Measurements from ENCODE around the gene BCAR1. TPM values are rescaled to one million over a fixed set of nuclear protein-coding genes. Genes with fewer than 3 reads are reported as not detected.
"Not testable (repeated sequence)": the region's sequence is repeated elsewhere in the genome, so short reads cannot be mapped to it uniquely, and the experiment has no call there.

Gene BCAR1
- total and polyA plus RNA-seq, 2 experiments from 2014 or later = 37.9 to 140 TPM

- H3K27me3 ChIP-seq (ENCODE audit: insufficient read depth) = no peaks in the 10 kb centered on the region
- H3K27ac ChIP-seq (ENCODE audit: low read depth) = no peak within 1 kb of the TSS
- H3K36me3 Mint-ChIP-seq (ENCODE audit: low read depth) = no peaks in the 10 kb centered on the region
- no peak for DNase-seq (ENCODE audit: low spot score)
- H3K4me1 ChIP-seq (ENCODE audit: insufficient read depth) = no peaks in the 10 kb centered on the region
- no peak within 1 kb of the TSS for H3K4me2 ChIP-seq
- H3K27me3 Mint-ChIP-seq (ENCODE audit: insufficient read depth, low read depth, poor library complexity) = peaks cover 10% of the 10 kb centered on the region
- H2AFZ ChIP-seq = peak within 1 kb of the TSS; percentile 28; the same call in 1 of the 2 replicates
- H3K79me2 ChIP-seq (replicated peaks; ENCODE audit: insufficient read depth) = no peaks in the 10 kb centered on the region
- 0 out of 2 replicates have a peak, but pooled peaks cover 3% of the 10 kb centered on the region for H4K20me1 ChIP-seq (replicated peaks; ENCODE audit: insufficient read depth)
- H3K4me3 Mint-ChIP-seq = no peak within 1 kb of the TSS
- H3K27ac Mint-ChIP-seq = no peak within 1 kb of the TSS
- no peaks in the 10 kb centered on the region for H3K9me3 Mint-ChIP-seq
- H3K4me1 Mint-ChIP-seq = peaks cover 12% of the 10 kb centered on the region; the same call in 2 of the 3 replicates
- H3K36me3 ChIP-seq (ENCODE audit: insufficient read depth) = no peaks in the 10 kb centered on the region
- H3K9me2 ChIP-seq (ENCODE audit: insufficient read depth) = no peaks in the 10 kb centered on the region
- no peak within 1 kb of the TSS for H3K4me3 ChIP-seq
- TF ChIP-seq CTCF (conservative IDR thresholded peaks at IDR 0.05; ENCODE audit: low read depth in 2 of 2) = no peak
- TF ChIP-seq CREB1 (CRISPR knock-in tag; IDR thresholded peaks at IDR 0.05; ENCODE audit: low read depth) = no peak
- TF ChIP-seq JUNB (IDR thresholded peaks at IDR 0.05; ENCODE audit: unreplicated experiment) = no peak
- TF ChIP-seq ZNF462 (CRISPR knock-in tag; IDR thresholded peaks at IDR 0.05) = no peak
- TF ChIP-seq ZNF331 (CRISPR knock-in tag; IDR thresholded peaks at IDR 0.05; ENCODE audit: low read depth) = no peak
- no peak for TF ChIP-seq EZH2phosphoT487 (IDR thresholded peaks at IDR 0.05; ENCODE audit: unreplicated experiment)
- H3F3A ChIP-seq (replicated peaks; ENCODE audit: low read depth) = 0 out of 2 replicates have a peak, but pooled peaks cover 3% of the 10 kb centered on the region
- no peak for ATAC-seq
These were observed 44.5 kb downstream of the BCAR1 start, which contains the start of gene CTRB2 for GRCh38 chr16:75206749-75207451. Gene CTRB2, minus strand, starts transcription at chr16:75207161. Its CDS starts 20 bp downstream, at chr16:75207141.

GRCh38 chr16:75205961-75206748 is 45.3 kb downstream of the BCAR1 start:
- H3K27ac ChIP-seq (ENCODE audit: low read depth); H3K9me3 Mint-ChIP-seq; H3K4me3 ChIP-seq; H3K27ac Mint-ChIP-seq; H3K36me3 ChIP-seq (ENCODE audit: insufficient read depth); H3K4me2 ChIP-seq; H3K9me2 ChIP-seq (ENCODE audit: insufficient read depth); H3K4me1 ChIP-seq (ENCODE audit: insufficient read depth); H3K4me3 Mint-ChIP-seq; H3K36me3 Mint-ChIP-seq (ENCODE audit: low read depth); DNase-seq (ENCODE audit: low spot score); H4K20me1 ChIP-seq (replicated peaks; ENCODE audit: insufficient read depth); H3K79me2 ChIP-seq (replicated peaks; ENCODE audit: insufficient read depth); ATAC-seq; H3K27me3 ChIP-seq (ENCODE audit: insufficient read depth); H3K27me3 Mint-ChIP-seq (ENCODE audit: insufficient read depth, low read depth, poor library complexity); H3F3A ChIP-seq (replicated peaks; ENCODE audit: low read depth): not testable (repeated sequence)
- peak overlapping the region; percentile 28; the same call in 1 of the 2 replicates for H2AFZ ChIP-seq
- H3K4me1 Mint-ChIP-seq = peaks cover 12% of the 10 kb centered on the region; the same call in 2 of the 3 replicates

- H3K27me3 Mint-ChIP-seq (ENCODE audit: insufficient read depth, low read depth, poor library complexity); H3K4me3 Mint-ChIP-seq; H3K36me3 Mint-ChIP-seq (ENCODE audit: low read depth); H3K27me3 ChIP-seq (ENCODE audit: insufficient read depth); DNase-seq (ENCODE audit: low spot score); H3K27ac Mint-ChIP-seq; H3K79me2 ChIP-seq (replicated peaks; ENCODE audit: insufficient read depth); H2AFZ ChIP-seq; H3K4me2 ChIP-seq; H4K20me1 ChIP-seq (replicated peaks; ENCODE audit: insufficient read depth); H3K27ac ChIP-seq (ENCODE audit: low read depth); H3K36me3 ChIP-seq (ENCODE audit: insufficient read depth); H3K4me3 ChIP-seq; H3F3A ChIP-seq (replicated peaks; ENCODE audit: low read depth); H3K9me2 ChIP-seq (ENCODE audit: insufficient read depth); ATAC-seq; H3K9me3 Mint-ChIP-seq; H3K4me1 ChIP-seq (ENCODE audit: insufficient read depth): not testable (repeated sequence)
- peaks cover 12% of the 10 kb centered on the region; the same call in 2 of the 3 replicates for H3K4me1 Mint-ChIP-seq
These were observed 46.0 kb downstream of the BCAR1 start for GRCh38 chr16:75205438-75205837.
